Right ventricle myocardium inferior (tissue), 1 donor: ENCODE data around the gene TTL. TPM values are rescaled to one million over a fixed set of nuclear protein-coding genes. Genes with fewer than 3 reads are reported as not detected.
"Not testable (repeated sequence)": the region's sequence is repeated elsewhere in the genome, so short reads cannot be mapped to it uniquely, and the experiment has no call there.

Experiments used
- ATAC-seq: fragments of 200-7000 bp; cut with Tn5 transposase; one replicate; pipeline ENCODE4 v1.9.1; 2020; ENCODE audit warnings: mild to moderate bottlenecking, moderate library complexity
- DNase-seq: peaks from one replicate; pipeline ENCODE4 v3.0.0; 2021; ENCODE audit errors: missing footprints
- intact Hi-C: fragments of 100-400 bp; cut with DNase I; formaldehyde crosslinking; loops from one replicate; pipeline ENCODE4 v1.11.0; 2022
- long read RNA-seq: library from polyadenylated mRNA; unstranded; transcript quantifications from one replicate; pipeline ENCODE4 v2.0.0, GENCODE V29; 2021
- total RNA-seq: library from RNA; stranded (reverse); fragmentation: NEBNext Ultra II Directional; extraction: Animal tissue kit (Norgen Biotek cat#: 25700); gene quantifications from one replicate; pipeline ENCODE4 v1.2.1, GENCODE V29; 2021
- donor health status: DM: no; HTN: yes; CAD: no; lungs with severe emphysema.

The TTL gene
- 52.0 TPM for total RNA-seq
- long read RNA-seq, full-length matches to known transcripts = 33 of 45 reads
- long read RNA-seq, partial matches to known transcripts = 6 of 45 reads
- long read RNA-seq, other reads (novel, unspliced or antisense) = 6 of 45 reads

GRCh38 chr2:112481528-112482233, at the start of gene TTL:
TTL (plus strand) TSS chr2:112482156; CDS start chr2:112482345, 189 bp downstream.
- intact Hi-C loops = loop anchor here (1.0 to 5.0 kb wide), 2 partner anchors 61 to 101 kb away; partner anchors contain the start of genes CHCHD5 and POLR1B
- ATAC-seq = peak; percentile 95
- DNase-seq = peak; percentile 93

DNA sequence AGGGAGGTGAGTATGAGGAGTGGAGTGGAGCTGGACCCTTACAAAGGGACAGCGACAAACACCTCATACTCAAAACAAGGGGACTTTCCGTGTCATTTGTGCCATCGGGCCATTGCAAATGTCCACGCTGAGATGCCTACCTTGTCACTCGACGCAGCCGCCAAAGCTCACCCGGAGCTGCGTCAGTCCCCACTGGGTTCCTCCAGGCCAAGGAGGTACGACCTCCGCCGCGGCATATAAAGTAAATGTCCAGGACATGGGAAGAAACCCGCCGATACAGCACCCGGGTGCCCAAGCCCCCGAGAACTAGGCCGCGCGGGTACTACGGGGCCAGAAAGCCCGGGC, 49.6 kb upstream of the TTL start:
- DNase-seq = peak; percentile 23
- intact Hi-C loops = loop anchor here (5.0 kb wide), 1 partner anchor 310 kb away; no protein-coding TSS in a partner anchor
- not testable (repeated sequence) for ATAC-seq

GRCh38 chr2:112432735-112433479, 49.0 kb upstream of the TTL start:
- intact Hi-C loops = loop anchor here (5.0 kb wide), 1 partner anchor 311 kb away; no protein-coding TSS in a partner anchor
- DNase-seq (peak; percentile 60), ATAC-seq (peak; percentile 55)

GRCh38 chr2:112433480-112433879, 48.5 kb upstream of the TTL start, which contains the start of gene RGPD8:
RGPD8 (minus strand) TSS chr2:112433645; CDS start chr2:112433453, 192 bp downstream.
- peak; percentile 99 for ATAC-seq
- intact Hi-C loops = loop anchor here (5.0 kb wide), 1 partner anchor 311 kb away; no protein-coding TSS in a partner anchor

GRCh38 chr2:112433932-112434730, 47.8 kb upstream of the TTL start:
- ATAC-seq (no peak), DNase-seq (peak; percentile 33)
- intact Hi-C loops = loop anchor here (5.0 kb wide), 1 partner anchor 312 kb away; no protein-coding TSS in a partner anchor

More at GRCh38 chr2:112433480-112433879, 48.5 kb upstream of the TTL start, which contains the start of gene RGPD8:
- peak; percentile 95 for DNase-seq

DNA sequence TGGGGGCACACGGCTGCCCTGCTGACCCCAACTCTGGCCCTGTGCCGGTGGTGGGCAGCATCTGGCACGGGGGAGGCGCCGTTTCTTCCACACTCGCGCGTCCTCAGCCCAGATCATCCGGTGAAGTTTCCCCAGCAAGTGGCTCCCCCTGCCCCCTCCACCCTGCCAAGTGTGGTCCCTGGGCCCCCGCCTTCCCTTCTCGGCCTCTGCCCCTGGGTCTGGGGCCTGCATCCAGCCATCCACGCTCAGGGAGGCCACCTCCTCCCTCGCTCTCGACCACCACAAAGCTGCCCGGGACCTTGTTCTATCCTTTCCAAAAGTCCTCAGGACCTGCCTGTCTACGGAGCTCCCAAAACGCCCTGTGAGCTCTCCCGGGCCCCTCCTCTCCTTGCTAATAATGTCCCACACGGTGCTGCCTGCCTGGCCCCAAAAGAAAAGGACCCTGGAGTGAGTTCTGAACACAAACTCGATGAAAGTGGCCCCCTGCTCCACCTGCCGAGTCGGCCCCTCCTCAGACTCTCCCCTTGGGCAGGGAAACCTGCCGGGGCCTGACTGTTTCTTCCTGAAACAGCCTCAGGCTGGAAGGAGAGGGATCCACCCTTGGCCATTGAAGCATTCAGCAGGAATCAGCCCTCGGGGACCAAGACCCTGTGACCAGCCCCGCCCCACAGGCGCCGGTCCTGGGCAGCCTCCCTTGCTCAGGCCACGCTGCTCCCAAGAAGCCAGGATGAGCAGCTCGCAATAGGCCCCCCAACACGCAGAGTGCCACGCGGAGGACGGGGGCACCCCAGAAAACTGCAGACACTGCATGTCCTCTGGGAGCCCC, 46.9 kb upstream of the TTL start:
- ATAC-seq = not testable (repeated sequence)
- peak; percentile 39 for DNase-seq
- intact Hi-C loops = loop anchor here (5.0 kb wide), 1 partner anchor 313 kb away; no protein-coding TSS in a partner anchor

- DNase-seq, ATAC-seq, intact Hi-C loops: not testable (repeated sequence)
Measured at GRCh38 chr2:112435716-112436431, 46.1 kb upstream of the TTL start.

GRCh38 chr2:112436993-112437392, 45.0 kb upstream of the TTL start:
- DNase-seq, intact Hi-C loops, ATAC-seq: not testable (repeated sequence)

GRCh38 chr2:112437405-112437831, 44.5 kb upstream of the TTL start:
- intact Hi-C loops, ATAC-seq: not testable (repeated sequence)
- DNase-seq = peak; percentile 32

- DNase-seq, ATAC-seq, intact Hi-C loops: not testable (repeated sequence)
Measured at GRCh38 chr2:112438603-112439261, 43.2 kb upstream of the TTL start.

GRCh38 chr2:112444256-112444655, 37.7 kb upstream of the TTL start:
- intact Hi-C loops, DNase-seq, ATAC-seq: not testable (repeated sequence)

DNA sequence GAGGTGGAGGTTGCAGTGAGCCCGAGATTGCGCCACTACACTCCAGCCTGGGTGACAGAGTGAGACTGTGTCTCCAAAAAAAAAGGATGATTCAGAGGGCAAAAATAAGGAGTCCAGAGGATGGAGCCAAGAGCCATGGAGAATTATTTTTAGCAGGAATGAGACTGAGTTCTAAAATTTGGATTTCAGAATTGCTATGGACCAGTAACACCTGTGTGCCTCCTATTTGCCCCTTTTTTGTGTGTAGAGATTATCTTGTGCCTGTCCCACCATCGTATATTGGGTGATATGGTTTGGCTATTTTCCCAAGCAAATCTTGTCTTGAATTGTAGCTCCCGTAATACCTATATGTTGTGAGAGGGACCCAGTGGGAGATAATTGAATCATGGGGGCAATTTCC, 32.1 kb upstream of the TTL start:
- ATAC-seq (no peak), DNase-seq (no peak)

DNA sequence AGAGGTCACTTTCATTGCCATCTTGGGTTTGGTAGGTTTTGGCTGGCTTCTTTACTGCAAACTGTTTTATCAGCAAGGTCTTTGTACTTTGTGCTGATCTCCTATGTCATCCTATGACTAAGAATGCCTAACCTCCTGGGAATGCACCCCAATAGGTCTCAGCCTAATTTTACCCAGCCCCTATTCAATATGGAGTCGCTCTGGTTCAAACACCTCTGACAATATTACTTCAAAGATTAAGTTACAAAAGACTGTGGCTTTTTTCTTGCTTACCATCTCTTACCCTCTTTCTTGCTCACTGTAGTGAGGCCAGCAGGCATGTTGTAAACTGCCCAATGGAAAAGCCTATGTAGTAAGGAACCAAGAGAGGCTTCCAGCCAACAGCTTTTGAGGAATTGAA, 30.6 kb upstream of the TTL start:
- intact Hi-C loops = no loop called here
- ATAC-seq (no peak), DNase-seq (no peak)

More for the DNA sequence above, 32.1 kb upstream of the TTL start:
- intact Hi-C loops = no loop called here

DNA sequence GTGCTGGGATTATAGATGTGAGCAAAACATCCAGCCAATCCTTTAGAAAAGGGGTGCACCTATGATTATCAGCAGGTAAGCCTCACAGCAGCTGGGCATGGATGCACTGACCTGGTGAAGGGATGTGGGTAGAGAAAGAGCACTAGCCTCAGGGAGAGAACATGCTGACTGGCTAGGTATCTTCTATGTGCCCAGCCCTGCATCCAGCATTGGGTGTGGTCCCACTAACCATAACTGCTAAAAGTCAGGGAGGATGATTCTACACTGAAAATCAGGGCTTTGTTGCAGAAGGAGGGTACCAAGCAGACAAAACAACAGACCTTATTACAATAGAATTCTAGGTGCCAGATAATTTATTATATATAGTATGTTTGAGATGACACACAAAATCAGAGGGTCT, 27.4 kb upstream of the TTL start:
- intact Hi-C loops = no loop called here
- ATAC-seq (no peak), DNase-seq (no peak)

DNA sequence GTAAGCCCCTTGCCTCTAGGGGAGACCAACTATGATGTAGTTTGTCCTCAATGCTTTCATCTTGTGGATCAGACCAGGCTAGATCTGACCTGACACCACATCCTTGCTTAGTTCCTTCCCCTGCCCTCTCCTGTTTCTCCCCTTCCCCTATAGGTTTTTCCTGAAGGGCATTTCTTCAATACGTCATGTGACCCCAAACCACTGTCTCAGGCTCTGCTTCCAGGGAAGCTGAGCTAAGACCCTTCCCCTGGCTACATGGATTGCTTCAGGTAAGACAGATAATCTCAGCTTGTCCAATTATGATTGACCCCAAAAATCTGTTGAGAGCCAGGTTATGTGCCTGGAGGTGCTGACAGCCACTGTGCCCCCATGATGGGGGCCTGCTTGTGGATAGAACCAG, 22.6 kb upstream of the TTL start:
- DNase-seq (no peak), ATAC-seq (no peak)
- intact Hi-C loops = no loop called here

DNA sequence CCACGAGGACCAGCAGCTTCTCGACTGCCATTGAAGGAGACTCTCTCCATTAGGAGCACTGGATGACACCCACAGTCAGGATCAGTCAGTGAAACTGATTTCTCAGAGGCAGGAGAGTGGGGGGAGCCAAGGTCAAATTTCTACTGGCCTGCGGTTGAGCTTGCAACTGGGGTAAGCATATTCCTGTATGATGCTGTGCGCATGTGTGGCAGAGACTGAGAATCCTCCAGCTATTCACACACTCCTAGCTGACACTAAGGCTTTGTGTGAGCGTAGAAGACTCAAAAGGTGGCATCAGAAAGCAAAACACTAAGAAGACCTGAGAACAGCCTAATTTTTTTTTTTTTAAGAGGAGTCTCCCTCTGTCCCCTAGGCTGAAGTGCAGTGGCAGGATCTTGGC, 19.8 kb upstream of the TTL start:
- DNase-seq (no peak), ATAC-seq (no peak)
- intact Hi-C loops = no loop called here
